SK-N-MC (cell line): ENCODE results near the gene CPNE5.

Experiments
- DNase-seq: peaks from one replicate; pipeline ENCODE4 v3.0.0-alpha.2; 2011; ENCODE audit warnings: low read depth, low spot score
- H3K27ac ChIP-seq: fragments of 200-600 bp; sonication (generic); 2 replicates; pipeline ENCODE4 v1.5.1; 2016; ENCODE audit warnings: mixed run types
- H3K36me3 ChIP-seq: fragments of 200-600 bp; sonication (generic); 2 replicates; pipeline ENCODE4 v1.6.1; 2017; ENCODE audit warnings: antibody characterized with exemption, low read length, mixed read lengths; ENCODE audit not compliant: insufficient read depth
- H3K4me3 ChIP-seq: fragments of 200-600 bp; sonication (generic); 2 replicates; pipeline ENCODE4 v1.5.1; 2016
- H3K9ac ChIP-seq: fragments of 200-600 bp; sonication (generic); 2 replicates; pipeline ENCODE4 v1.8.0; 2017; ENCODE audit warnings: mixed run types, mixed read lengths; ENCODE audit not compliant: insufficient read length
- H3K9me3 ChIP-seq: fragments of 200-600 bp; sonication (generic); 2 replicates; pipeline ENCODE4 v1.6.1; 2017; ENCODE audit warnings: low read depth, mild to moderate bottlenecking, antibody characterized with exemption, low read length, moderate library complexity, mixed read lengths
- EZH2 ChIP-seq: fragments of 200-600 bp; sonication (generic); IDR thresholded peaks from one replicate; pipeline ENCODE4 v1.6.1; 2017; ENCODE audit warnings: antibody characterized with exemption
- FOXP2 ChIP-seq: optimal IDR thresholded peaks from 2 replicates; pipeline ENCODE3; 2011; ENCODE audit warnings: mild to moderate bottlenecking, moderate library complexity; ENCODE audit not compliant: insufficient read depth; ENCODE audit errors: extremely low read length, control extremely low read depth
- POLR2AphosphoS5 ChIP-seq: IDR thresholded peaks from 2 replicates; pipeline ENCODE4 v1.6.1; 2012; ENCODE audit warnings: mild to moderate bottlenecking, low read depth, low read length, borderline replicate concordance

Gene CPNE5

DNA sequence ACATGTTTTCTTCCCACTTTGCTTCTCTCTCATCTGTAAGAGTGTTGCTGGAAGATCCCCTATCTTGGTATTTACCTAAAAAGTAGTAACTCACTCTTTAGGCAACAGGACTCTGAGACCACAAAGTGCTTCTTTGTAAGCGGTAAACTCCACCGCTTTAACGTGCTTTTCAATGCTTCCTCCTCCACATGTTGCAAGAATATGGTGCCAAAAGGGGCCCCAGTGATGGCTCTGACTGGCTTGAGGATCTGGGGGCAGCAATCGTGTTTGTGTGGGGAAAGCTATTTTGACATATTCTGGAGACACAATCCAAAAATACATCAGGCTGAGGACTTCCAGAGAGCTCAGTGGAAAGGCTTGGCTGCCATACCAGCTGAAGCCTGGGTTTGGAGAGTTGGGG lies 12.4 kb upstream of the CPNE5 start:
- no peak for DNase-seq
- Histone ChIP-seq H3K9ac (no peak overlapping the region), H3K27ac (peak overlapping the region; percentile 30; the same call in 1 of the 2 replicates), H3K9me3 (no peaks in the 10 kb centered on the region), H3K36me3 (peaks cover 38% of the 10 kb centered on the region), H3K4me3 (no peak overlapping the region)
- no peak for TF ChIP-seq FOXP2
- TF ChIP-seq POLR2AphosphoS5: no peak
- TF ChIP-seq EZH2: no peak

DNA sequence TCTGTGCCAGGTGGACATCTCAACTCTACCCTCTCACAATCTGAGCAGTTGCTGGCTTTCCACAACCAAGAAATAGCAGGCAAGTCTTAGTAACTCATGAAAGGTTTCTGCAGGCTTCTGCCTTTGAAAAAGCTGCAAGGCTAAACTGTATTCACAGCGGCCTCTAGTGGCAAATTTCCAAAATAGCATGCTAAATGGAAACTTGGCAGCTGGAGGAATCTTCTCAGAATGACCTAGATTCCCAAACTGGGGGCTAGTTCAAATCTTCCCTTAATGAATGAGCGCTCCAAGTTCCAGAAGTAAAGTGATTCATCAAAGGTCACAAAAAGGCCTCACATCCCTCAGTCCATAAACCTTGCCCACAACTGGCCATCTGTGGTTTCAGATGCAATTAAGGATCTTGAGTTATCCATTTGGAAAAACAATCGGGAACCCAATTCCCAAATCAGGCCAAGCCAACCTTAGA lies 11.9 kb upstream of the CPNE5 start:
- Histone ChIP-seq H3K27ac (0 out of 2 replicates have a peak overlapping the region, but pooled peaks have one; percentile 30), H3K36me3 (peaks cover 34% of the 10 kb centered on the region), H3K9me3 (no peaks in the 10 kb centered on the region), H3K9ac (no peak overlapping the region), H3K4me3 (no peak overlapping the region)
- no peak for DNase-seq
- no peak for TF ChIP-seq EZH2
- no peak for TF ChIP-seq FOXP2
- no peak for TF ChIP-seq POLR2AphosphoS5

DNA sequence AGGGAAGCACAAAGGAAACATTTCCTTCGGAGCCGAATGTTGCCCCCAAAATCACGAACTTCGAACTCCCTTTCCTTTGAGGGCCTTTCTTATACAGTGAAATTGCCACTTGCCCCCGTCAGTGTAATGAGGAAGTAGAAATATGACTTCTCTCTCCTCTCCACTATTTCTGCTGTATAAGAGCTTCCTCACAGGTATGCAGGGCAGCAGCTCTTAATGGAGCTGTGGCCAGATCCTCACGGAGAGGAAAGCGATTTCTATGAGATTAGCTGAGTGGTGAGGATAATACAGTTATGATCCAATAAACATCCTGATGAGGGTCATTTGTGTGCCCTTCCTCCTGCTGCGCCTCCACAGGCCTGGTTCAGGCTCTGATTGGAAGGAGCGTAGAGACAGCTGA lies 10.8 kb upstream of the CPNE5 start:
- TF ChIP-seq POLR2AphosphoS5: no peak
- TF ChIP-seq FOXP2: no peak
- no peak for TF ChIP-seq EZH2
- Histone ChIP-seq H3K27ac (no peak overlapping the region), H3K9me3 (no peaks in the 10 kb centered on the region), H3K9ac (no peak overlapping the region), H3K4me3 (no peak overlapping the region), H3K36me3 (peaks cover 22% of the 10 kb centered on the region)
- DNase-seq: no peak

DNA sequence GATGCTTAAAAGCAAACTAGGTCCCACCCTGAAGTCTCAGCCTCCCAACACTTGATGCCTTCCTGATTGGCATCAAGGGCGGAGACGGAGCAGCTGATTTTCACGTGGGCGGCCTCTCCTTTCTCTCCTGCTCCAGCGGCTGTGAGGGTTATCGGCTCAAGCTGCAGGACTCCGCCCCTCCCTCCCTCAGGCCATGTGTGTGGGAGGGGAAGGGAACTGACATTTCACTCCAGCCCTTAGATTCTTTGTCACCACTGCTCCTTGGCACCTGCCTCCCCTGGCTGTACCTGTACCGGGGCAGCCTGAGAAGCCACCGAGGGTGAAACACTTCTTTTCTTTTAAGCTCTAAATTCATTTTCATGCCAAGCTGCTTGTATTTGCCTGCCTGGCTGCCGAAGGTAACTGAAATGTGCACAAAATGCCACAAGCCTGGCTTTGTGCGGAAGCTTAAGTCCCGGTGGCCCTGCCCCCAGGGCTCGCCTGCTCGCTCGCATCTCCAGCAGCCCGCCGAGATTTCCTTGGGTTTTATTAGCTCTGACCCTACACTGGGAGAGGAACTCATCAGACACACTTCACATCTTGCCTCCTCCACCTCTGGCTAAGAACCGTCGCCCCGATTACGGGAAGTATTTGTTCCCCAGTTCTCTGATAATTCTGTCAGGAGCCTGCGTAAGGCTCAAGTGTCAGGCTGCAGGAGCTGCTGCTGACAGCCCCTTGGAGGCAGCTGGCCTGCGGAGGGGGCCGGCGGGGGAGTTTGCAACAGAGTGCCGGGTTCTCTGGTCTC lies 9.6 kb upstream of the CPNE5 start:
- no peak overlapping the region for H3K9ac ChIP-seq
- DNase-seq: no peak
- no peak overlapping the region for H3K4me3 ChIP-seq
- H3K36me3 ChIP-seq: peaks cover 13% of the 10 kb centered on the region
- H3K9me3 ChIP-seq: no peaks in the 10 kb centered on the region
- H3K27ac ChIP-seq: no peak overlapping the region
- TF ChIP-seq POLR2AphosphoS5: no peak
- TF ChIP-seq FOXP2: no peak
- no peak for TF ChIP-seq EZH2

DNA sequence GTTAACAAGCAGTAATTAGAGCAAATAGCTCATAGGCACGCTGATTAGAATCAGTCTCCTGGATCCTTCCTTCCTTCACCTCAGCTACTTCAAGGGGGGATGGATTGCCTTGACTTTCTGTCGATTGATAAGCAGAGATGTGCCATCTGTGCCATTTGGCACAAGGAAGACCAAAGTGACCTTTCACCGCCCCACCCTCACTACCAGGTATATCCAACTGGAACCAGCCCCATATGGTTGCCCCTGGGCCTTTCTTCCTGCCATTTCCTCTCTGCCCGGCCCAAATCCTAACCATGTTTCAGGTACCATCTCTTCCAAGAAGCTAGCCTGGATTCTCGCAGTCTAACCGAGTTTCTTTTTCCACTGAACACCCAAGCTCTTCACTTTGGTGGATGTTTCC lies 8.7 kb upstream of the CPNE5 start:
- no peaks in the 10 kb centered on the region for H3K9me3 ChIP-seq
- peaks cover 5% of the 10 kb centered on the region; the same call in 1 of the 2 replicates for H3K36me3 ChIP-seq
- H3K27ac ChIP-seq: no peak overlapping the region
- TF ChIP-seq POLR2AphosphoS5: no peak
- no peak for TF ChIP-seq EZH2
- no peak for TF ChIP-seq FOXP2
- no peak overlapping the region for H3K9ac ChIP-seq
- no peak for DNase-seq
- H3K4me3 ChIP-seq: no peak overlapping the region

DNA sequence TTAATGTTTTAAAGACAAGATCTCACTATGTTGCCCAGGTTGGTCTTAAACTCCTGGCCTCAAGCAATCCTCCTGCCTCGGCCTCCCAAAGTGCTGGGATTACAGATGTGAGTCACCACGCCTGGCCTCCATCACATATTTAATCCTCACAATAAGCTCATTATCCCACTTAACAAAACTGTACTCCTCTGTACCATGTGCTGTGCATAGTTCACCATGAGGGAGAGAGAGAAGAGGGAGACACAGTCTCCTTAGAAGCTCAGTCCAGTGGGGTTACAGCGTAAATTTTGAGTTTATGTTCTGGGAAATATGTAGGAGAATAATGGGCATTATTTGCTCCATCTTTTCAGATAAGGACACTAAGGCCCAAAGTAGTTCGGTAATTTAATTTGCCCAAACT lies 7.9 kb upstream of the CPNE5 start:
- Histone ChIP-seq H3K4me3 (no peak overlapping the region), H3K9ac (no peak overlapping the region), H3K9me3 (no peaks in the 10 kb centered on the region), H3K36me3 (no peaks in the 10 kb centered on the region), H3K27ac (no peak overlapping the region)
- DNase-seq: no peak
- no peak for TF ChIP-seq FOXP2
- TF ChIP-seq EZH2: no peak
- TF ChIP-seq POLR2AphosphoS5: no peak

DNA sequence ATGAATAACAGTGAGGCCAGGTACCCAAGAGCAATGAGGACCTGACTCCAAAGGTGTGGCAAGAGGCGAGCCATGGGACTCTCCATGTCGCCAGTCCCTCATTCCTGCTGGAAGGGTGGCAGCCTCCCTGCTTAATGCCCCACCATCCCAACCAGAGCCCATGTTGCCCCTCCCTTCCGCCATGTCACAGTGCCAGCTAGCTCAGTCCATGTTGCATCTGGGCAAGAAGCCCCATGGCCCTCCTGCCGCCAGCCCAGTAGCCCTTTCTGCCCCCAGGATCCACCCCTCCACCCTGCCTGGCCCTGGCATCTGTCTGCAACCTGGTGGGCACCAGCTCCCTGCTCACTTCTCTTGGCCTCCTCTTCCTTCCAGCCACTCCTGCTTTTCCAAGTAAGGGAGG lies 6.0 kb upstream of the CPNE5 start:
- TF ChIP-seq EZH2 (no peak), FOXP2 (no peak), POLR2AphosphoS5 (no peak)
- no peak for DNase-seq
- H3K36me3 ChIP-seq: no peaks in the 10 kb centered on the region
- H3K27ac ChIP-seq: no peak overlapping the region
- no peak overlapping the region for H3K4me3 ChIP-seq
- no peak overlapping the region for H3K9ac ChIP-seq
- H3K9me3 ChIP-seq: no peaks in the 10 kb centered on the region

DNA sequence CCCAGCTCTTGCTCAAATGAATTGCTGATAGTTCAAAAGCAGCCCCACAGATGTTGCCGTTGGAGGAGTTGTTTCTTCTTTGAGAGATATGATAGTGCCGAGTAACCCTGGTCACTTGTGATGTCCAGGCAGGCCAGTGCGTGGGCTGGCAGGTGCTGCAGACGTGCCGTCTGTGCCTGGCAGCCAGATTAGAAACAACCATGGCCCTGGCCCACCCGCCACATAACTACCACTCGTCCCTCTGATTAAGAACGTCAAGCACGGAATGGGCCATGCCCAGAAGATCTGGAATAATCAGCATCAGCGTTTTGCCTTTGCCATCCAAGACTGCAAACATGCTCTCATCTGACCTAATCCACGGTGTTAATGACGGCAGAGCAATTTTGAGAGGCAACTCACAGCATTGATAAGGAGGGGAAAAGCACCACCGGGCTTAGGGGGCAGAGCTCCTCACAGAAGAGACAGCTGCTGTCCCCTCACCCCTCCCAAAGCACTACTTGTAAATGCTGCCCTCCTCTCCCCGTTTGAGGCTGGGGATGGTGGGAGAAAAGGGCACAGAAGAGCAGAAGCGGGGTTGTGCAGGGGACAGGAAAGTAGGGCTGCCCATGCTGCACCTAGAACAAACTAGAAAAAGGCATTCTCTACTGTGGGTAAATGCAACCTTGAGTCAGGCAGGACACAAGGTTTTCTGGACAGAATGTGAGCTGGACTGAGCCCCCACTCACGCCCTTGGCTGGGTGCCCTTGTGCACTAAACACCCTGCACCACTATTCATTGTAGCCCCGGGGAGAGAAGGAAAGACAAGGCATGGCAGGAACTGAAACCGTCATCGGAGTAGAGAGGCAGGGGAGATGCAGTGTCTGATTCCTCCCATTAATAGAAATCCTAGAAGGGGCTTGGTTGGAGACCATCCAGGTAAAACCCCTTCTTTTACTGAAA lies 5.3 kb upstream of the CPNE5 start:
- no peaks in the 10 kb centered on the region for H3K36me3 ChIP-seq
- no peak for DNase-seq
- no peak for TF ChIP-seq POLR2AphosphoS5
- TF ChIP-seq FOXP2: no peak
- no peak for TF ChIP-seq EZH2
- no peak overlapping the region for H3K27ac ChIP-seq
- H3K4me3 ChIP-seq: no peak overlapping the region
- H3K9me3 ChIP-seq: no peaks in the 10 kb centered on the region
- H3K9ac ChIP-seq: no peak overlapping the region
